Stomach smooth muscle (tissue), 2 donors: Measurements from ENCODE around the gene SEL1L2.

ENCODE experiments used
- H3K27ac ChIP-seq: one replicate; pipeline ENCODE4 v1.7.0; 2013; ENCODE audit warnings: mild to moderate bottlenecking, low read length, inconsistent platforms
- H3K27me3 ChIP-seq, 2 donors: one replicate each; pipeline ENCODE4 v1.7.0; 2013; ENCODE audit warnings: low read length in 2 of 2; ENCODE audit not compliant: insufficient read depth in 2 of 2, control insufficient read depth in 1 of 2
- H3K36me3 ChIP-seq, 2 donors: one replicate each; pipeline ENCODE4 v1.7.0; 2013; ENCODE audit warnings: low read length in 2 of 2; ENCODE audit not compliant: control insufficient read depth in 2 of 2, insufficient read depth in 2 of 2
- H3K4me1 ChIP-seq: one replicate; pipeline ENCODE4 v1.7.0; 2013; ENCODE audit warnings: low read length; ENCODE audit not compliant: control insufficient read depth, insufficient read depth
- H3K4me3 ChIP-seq, 2 donors: one replicate each; pipeline ENCODE4 v1.7.0; 2013; ENCODE audit warnings: low read length in 2 of 2
- H3K9ac ChIP-seq, 2 donors: one replicate each; pipeline ENCODE4 v1.7.0; 2013; ENCODE audit warnings: low read length in 2 of 2, mild to moderate bottlenecking in 1 of 2
- H3K9me3 ChIP-seq, 2 donors: one replicate each; pipeline ENCODE4 v1.7.0; 2013; ENCODE audit warnings: low read length in 2 of 2; ENCODE audit not compliant: control insufficient read depth in 2 of 2
- donor health status: healthy.
- donor health status: Pancreatic carcinoma.

SEL1L2 gene

DNA sequence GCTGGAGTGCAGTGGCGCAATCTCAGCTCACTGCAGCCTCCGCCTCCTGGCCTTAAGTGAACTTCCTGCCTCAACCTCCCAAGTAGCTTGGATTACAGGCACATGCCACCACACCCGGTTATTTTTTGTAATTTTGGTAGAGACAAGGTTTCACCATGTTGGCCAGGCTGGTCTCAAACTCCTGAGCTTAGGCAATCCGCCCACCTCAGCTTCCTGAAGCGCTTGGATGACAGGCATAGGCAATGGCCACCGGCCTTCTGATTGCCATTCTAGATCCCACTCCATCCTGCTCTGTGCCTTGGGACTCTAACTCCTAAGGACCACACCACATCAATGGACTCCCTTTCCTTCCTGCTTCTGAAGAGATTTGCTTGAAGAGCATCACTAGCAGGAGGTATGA is 60.6 kb downstream of the SEL1L2 start:
- H3K36me3 ChIP-seq, result no peaks in the 10 kb centered on the region
- H3K9ac ChIP-seq, result no peak overlapping the region
- no peaks in the 10 kb centered on the region for H3K4me1 ChIP-seq
- no peak overlapping the region for H3K27ac ChIP-seq
- no peaks in the 10 kb centered on the region for H3K27me3 ChIP-seq
- H3K4me3 ChIP-seq, result no peak overlapping the region
- no peaks in the 10 kb centered on the region for H3K9me3 ChIP-seq

DNA sequence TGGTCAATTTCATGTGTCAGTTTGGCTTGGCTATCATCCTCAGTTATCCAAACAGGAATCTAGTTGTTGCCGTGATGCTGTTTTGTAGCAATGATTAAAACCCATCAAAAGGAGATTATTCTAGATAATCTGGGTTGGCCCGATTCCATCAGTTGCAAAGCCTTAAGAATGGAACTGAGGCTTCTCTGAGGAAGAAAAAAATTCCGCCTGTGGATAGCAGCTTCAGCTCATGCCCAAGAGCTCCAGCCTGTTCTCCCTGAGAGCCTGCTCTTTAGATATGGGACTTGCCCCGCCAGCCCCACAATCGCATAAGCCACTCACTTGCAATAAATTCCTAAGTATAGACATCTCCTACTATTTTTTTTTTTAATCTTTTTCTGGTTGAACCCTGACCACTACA is 61.5 kb downstream of the SEL1L2 start:
- H3K36me3 ChIP-seq, result no peaks in the 10 kb centered on the region
- no peaks in the 10 kb centered on the region for H3K4me1 ChIP-seq
- no peak overlapping the region for H3K4me3 ChIP-seq
- H3K9ac ChIP-seq, result no peak overlapping the region
- no peak overlapping the region for H3K27ac ChIP-seq
- no peaks in the 10 kb centered on the region for H3K27me3 ChIP-seq
- H3K9me3 ChIP-seq, result no peaks in the 10 kb centered on the region

DNA sequence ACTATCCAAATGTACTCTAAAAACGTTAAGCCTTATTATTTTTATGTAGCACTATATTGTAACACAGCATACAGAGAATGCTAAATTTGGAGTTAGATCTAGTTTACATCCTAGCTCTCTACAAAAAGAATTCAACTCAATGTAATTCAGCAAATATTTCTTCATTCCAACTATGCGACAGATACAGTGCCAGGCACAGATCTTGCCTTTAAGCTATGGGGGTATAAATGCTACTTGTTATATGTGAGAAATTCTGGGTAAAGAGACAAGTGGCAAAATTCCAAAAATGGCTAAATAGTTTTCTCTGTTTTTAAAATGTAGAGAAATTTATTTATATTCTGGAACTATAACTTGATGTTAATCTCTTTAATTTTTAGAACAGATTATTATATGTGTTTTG is 63.2 kb downstream of the SEL1L2 start:
- no peak overlapping the region for H3K9ac ChIP-seq
- H3K4me3 ChIP-seq, result no peak overlapping the region
- H3K27me3 ChIP-seq, result no peaks in the 10 kb centered on the region
- H3K36me3 ChIP-seq, result no peaks in the 10 kb centered on the region
- H3K9me3 ChIP-seq, result no peaks in the 10 kb centered on the region
- no peak overlapping the region for H3K27ac ChIP-seq
- no peaks in the 10 kb centered on the region for H3K4me1 ChIP-seq

DNA sequence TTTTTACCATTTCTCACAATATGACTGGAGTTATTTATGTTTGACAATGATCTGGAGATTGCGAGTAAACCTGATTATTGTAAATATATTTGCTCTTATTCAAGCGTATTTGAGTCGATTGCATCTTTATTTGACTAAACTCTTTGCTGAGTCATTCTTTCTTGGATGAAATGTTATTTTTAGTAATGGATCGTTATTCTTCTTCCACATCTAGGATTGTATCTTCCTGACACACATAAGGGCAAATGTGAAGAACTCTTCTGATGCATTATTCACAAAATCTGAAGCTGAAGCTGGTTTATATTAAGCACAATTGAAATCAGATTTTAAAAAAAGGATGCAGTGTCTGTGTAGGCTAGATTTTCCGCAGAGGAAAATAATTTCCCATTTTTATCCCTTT is 68.2 kb downstream of the SEL1L2 start:
- no peak overlapping the region for H3K27ac ChIP-seq
- H3K4me1 ChIP-seq, result no peaks in the 10 kb centered on the region
- H3K36me3 ChIP-seq, result no peaks in the 10 kb centered on the region
- no peaks in the 10 kb centered on the region for H3K27me3 ChIP-seq
- H3K4me3 ChIP-seq, result no peak overlapping the region
- no peak overlapping the region for H3K9ac ChIP-seq
- no peaks in the 10 kb centered on the region for H3K9me3 ChIP-seq

DNA sequence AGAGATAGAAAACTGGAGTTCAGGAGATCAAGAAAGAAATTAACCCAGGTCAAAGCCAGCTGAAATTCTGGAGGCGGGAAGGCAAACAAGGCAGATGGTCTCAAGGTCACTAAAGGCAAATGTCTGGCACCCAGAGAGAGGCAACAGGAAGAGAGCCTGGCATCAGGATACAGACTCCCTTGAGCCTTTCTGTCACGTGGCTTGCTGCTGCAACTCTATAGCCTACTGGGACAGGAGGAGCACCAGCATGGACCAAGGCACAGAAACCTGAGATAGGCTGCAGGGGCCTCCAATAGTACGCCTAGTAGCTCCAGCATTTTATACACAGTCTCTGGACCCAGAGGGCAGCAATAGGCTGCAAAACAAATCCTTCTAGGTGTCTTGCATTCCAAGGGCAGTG is 75.1 kb downstream of the SEL1L2 start:
- Histone ChIP-seq H3K9me3 (no peaks in the 10 kb centered on the region), H3K27ac (no peak overlapping the region), H3K36me3 (no peaks in the 10 kb centered on the region), H3K27me3 (no peaks in the 10 kb centered on the region), H3K4me3 (no peak overlapping the region), H3K9ac (no peak overlapping the region), H3K4me1 (no peaks in the 10 kb centered on the region)

DNA sequence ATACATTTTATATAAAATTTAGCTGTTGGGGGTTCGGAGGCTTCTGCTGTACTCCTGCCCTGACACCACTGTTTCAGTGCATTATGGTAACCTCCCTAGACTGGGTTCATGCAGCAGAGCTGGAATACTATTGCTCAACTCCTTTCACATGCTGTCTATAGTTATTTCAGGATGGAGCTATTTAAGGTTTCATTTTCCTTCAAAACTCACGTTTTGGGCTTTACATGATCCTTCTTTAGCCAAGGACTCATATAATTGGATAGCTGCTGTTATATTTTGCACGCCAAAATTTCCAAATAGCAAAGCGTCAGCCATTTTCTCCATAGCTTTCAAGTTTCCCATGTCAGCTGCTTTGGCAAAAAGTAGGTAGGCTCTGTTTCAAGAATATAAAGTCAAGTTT is 76.8 kb downstream of the SEL1L2 start:
- H3K27me3 ChIP-seq, result no peaks in the 10 kb centered on the region
- H3K4me3 ChIP-seq, result no peak overlapping the region
- H3K9ac ChIP-seq, result no peak overlapping the region
- H3K36me3 ChIP-seq, result no peaks in the 10 kb centered on the region
- no peak overlapping the region for H3K27ac ChIP-seq
- no peaks in the 10 kb centered on the region for H3K4me1 ChIP-seq
- H3K9me3 ChIP-seq, result no peaks in the 10 kb centered on the region

DNA sequence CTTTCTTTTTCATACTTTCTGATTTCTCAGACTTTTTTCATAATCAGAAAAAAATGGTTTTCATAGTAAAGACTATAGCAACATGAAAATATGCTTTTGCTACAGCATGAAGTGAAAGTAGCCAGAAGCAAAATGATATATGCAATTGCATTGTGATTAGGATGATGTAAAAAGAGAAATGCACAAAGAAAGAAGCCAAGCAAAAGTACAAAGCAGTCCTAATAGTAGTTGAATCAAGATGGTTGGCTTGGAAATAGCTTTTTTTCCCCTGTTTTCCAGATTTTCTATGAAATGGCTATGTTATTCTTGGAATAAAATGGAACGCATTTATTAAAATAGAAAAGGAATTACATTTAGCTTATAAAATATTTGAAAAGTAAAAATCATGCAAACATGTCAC is 77.3 kb downstream of the SEL1L2 start:
- no peak overlapping the region for H3K9ac ChIP-seq
- H3K4me1 ChIP-seq, result no peaks in the 10 kb centered on the region
- H3K27ac ChIP-seq, result no peak overlapping the region
- no peaks in the 10 kb centered on the region for H3K36me3 ChIP-seq
- H3K4me3 ChIP-seq, result no peak overlapping the region
- H3K27me3 ChIP-seq, result no peaks in the 10 kb centered on the region
- no peaks in the 10 kb centered on the region for H3K9me3 ChIP-seq

DNA sequence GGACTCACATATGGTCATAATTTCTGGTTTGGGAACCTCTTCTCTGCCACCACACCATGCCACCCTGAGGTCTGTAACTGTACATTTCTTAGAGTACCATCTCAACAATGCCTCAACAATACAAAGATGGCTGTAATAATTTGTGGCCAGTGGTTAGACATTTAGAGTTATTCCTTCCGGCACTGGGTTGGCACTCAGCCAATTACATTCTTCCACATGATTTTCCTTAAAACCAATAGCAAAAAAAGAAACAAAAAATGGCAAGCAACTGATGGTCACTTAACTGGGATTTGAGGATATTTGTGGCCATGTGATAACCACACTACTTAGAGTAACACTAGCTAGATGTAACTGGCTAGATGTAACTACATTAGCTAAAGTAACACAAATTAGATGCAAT is 79.9 kb downstream of the SEL1L2 start:
- Histone ChIP-seq H3K27me3 (no peaks in the 10 kb centered on the region), H3K9me3 (no peaks in the 10 kb centered on the region), H3K9ac (no peak overlapping the region), H3K4me3 (no peak overlapping the region), H3K4me1 (no peaks in the 10 kb centered on the region), H3K27ac (no peak overlapping the region), H3K36me3 (no peaks in the 10 kb centered on the region)

DNA sequence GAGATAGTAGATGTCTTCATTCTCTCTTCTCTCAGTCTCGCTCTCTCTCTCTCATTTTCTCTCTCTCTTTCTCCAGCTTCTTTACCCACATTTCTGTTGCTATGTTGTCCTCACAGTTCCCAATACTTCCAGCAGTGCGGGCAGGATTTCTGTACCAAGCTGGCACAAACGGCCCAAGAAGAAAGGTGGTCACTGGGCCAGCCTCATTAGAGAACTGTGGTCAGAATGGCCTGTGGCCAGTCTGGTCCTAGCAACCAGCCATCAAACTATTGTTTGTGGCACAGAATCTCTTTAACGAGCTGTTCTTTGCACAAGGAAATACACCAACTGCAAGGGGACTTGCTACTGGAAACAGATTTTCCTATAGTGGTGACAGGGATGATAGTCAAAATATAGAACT is 81.3 kb downstream of the SEL1L2 start:
- Histone ChIP-seq H3K9me3 (no peaks in the 10 kb centered on the region), H3K4me1 (no peaks in the 10 kb centered on the region), H3K36me3 (no peaks in the 10 kb centered on the region), H3K9ac (no peak overlapping the region), H3K27me3 (no peaks in the 10 kb centered on the region), H3K4me3 (no peak overlapping the region), H3K27ac (no peak overlapping the region)

DNA sequence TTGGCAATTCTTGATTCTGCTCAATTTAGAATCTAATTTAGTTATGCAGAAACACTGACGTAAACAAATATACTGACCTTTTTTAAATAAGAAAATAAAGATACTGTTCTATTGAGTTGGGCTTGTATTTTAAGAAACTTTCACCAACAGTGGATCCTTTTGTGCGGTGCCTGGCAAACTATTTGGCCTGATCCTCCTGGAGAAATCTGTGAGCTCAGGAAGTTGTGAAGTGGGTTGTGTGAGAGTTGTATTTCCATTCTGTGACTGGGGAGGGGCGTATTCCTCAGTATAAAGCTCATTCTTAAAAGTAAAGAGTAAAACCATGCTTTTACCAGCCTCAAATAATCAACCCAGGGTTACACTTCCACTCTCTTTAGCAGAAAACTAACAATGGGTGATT is 85.6 kb downstream of the SEL1L2 start:
- Histone ChIP-seq H3K4me3 (no peak overlapping the region), H3K9me3 (no peaks in the 10 kb centered on the region), H3K9ac (no peak overlapping the region), H3K4me1 (no peaks in the 10 kb centered on the region), H3K27ac (no peak overlapping the region), H3K36me3 (no peaks in the 10 kb centered on the region), H3K27me3 (no peaks in the 10 kb centered on the region)

DNA sequence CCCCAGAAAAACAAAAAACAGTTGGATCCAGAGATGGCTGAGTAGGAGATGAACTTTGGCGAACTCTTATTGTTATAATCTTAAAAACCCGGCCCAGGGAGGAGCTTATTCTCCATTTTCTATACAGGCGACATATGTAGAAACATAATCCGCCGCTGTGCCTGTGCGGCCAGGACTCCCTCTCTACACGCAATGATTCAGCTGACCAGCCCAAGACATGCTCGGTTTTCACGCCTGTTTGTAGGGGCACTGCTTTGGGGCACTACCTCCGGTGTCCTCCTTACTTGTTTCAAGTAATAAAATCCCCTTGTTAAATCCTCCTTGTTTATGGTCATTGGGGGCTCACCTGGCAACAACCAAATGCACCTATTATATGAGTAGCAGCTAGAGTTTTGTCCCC is 89.9 kb downstream of the SEL1L2 start:
- H3K9ac ChIP-seq, result no peak overlapping the region
- no peaks in the 10 kb centered on the region for H3K36me3 ChIP-seq
- H3K27ac ChIP-seq, result no peak overlapping the region
- no peaks in the 10 kb centered on the region for H3K27me3 ChIP-seq
- no peaks in the 10 kb centered on the region for H3K9me3 ChIP-seq
- no peak overlapping the region for H3K4me3 ChIP-seq
- H3K4me1 ChIP-seq, result no peaks in the 10 kb centered on the region
